ENCODE measurements around the gene HASPIN.
"Not testable (repeated sequence)": the region's sequence is repeated elsewhere in the genome, so short reads cannot be mapped to it uniquely, and the experiment has no call there.

Gene HASPIN

GRCh38 chr17:3697103-3697476 lies 26.6 kb upstream of the HASPIN start:
- no peak for DNase-seq

- no peak for DNase-seq
These were observed 25.6 kb upstream of the HASPIN start for GRCh38 chr17:3698139-3698538.

GRCh38 chr17:3699951-3700350 lies 23.8 kb upstream of the HASPIN start:
- DNase-seq: no peak

GRCh38 chr17:3702041-3702539 lies 21.6 kb upstream of the HASPIN start:
- not testable (repeated sequence) for DNase-seq

- DNase-seq: no peak
These were observed 18.6 kb upstream of the HASPIN start for GRCh38 chr17:3704931-3705717.

- DNase-seq: not testable (repeated sequence)
These were observed 18.1 kb upstream of the HASPIN start for GRCh38 chr17:3705718-3705984.

- no peak for DNase-seq
These were observed 15.3 kb upstream of the HASPIN start for GRCh38 chr17:3708366-3708765.

- DNase-seq: no peak
These were observed 12.7 kb upstream of the HASPIN start for GRCh38 chr17:3710951-3711383.

- DNase-seq: no peak
These were observed 10.8 kb upstream of the HASPIN start for GRCh38 chr17:3712811-3713463.

GRCh38 chr17:3715296-3715695 lies 8.4 kb upstream of the HASPIN start:
- no peak for DNase-seq

- no peak for DNase-seq
These were observed 5.5 kb upstream of the HASPIN start for GRCh38 chr17:3718201-3718600.

- no peak for DNase-seq
These were observed 4.4 kb upstream of the HASPIN start for GRCh38 chr17:3719265-3719664.

GRCh38 chr17:3722716-3723115 lies 987 bp upstream of the HASPIN start:
- DNase-seq: no peak

- DNase-seq: no peak
These were observed 531 bp upstream of the HASPIN start for GRCh38 chr17:3723188-3723555.

- DNase-seq: no peak
These were observed 825 bp downstream of the HASPIN start for GRCh38 chr17:3724378-3725077.

GRCh38 chr17:3727041-3727440 lies 3.3 kb downstream of the HASPIN start:
- DNase-seq: no peak

- DNase-seq: not testable (repeated sequence)
These were observed 4.4 kb downstream of the HASPIN start for GRCh38 chr17:3728099-3728498.

- no peak for DNase-seq
These were observed 6.2 kb downstream of the HASPIN start for GRCh38 chr17:3729881-3730280.

- no peak for DNase-seq
These were observed 7.3 kb downstream of the HASPIN start for GRCh38 chr17:3730881-3731429.

- no peak for DNase-seq
These were observed 8.5 kb downstream of the HASPIN start for GRCh38 chr17:3732210-3732621.

GRCh38 chr17:3734911-3735276 lies 11.2 kb downstream of the HASPIN start:
- DNase-seq: not testable (repeated sequence)

GRCh38 chr17:3735515-3735914 lies 11.8 kb downstream of the HASPIN start:
- DNase-seq: no peak

GRCh38 chr17:3738562-3739295 lies 15.0 kb downstream of the HASPIN start:
- DNase-seq: no peak
